Thymus (tissue), 11 donors: ENCODE measurements around the gene GRIK4. TPM values are rescaled to one million over a fixed set of nuclear protein-coding genes. Genes with fewer than 3 reads are reported as not detected.

Experiments
- DNase-seq, 9 donors: peaks; one replicate each; pipeline ENCODE4 v3.0.0-alpha.2; 2013; ENCODE audit warnings: low spot score in 9 of 9, low read depth in 6 of 9, missing footprints in 1 of 9
- H3K27ac ChIP-seq, 2 donors: one replicate each; pipeline ENCODE4 v1.5.1; 2013; ENCODE audit warnings: control low read depth in 1 of 2, low read depth in 1 of 2, low read length in 1 of 2, mild to moderate bottlenecking in 1 of 2, moderate library complexity in 1 of 2
- H3K27me3 ChIP-seq, 2 donors: one replicate each; pipeline ENCODE4 v1.5.1; 2013; ENCODE audit warnings: low read length in 1 of 2; ENCODE audit not compliant: control insufficient read depth in 2 of 2, insufficient read depth in 1 of 2
- H3K36me3 ChIP-seq, 2 donors: one replicate each; pipeline ENCODE4 v1.5.1; 2013; ENCODE audit warnings: low read length in 1 of 2, mild to moderate bottlenecking in 1 of 2, moderate library complexity in 1 of 2; ENCODE audit not compliant: control insufficient read depth in 2 of 2, insufficient read depth in 2 of 2
- H3K4me1 ChIP-seq, 2 donors: one replicate each; pipeline ENCODE4 v1.5.1; 2013; ENCODE audit warnings: low read length in 2 of 2; ENCODE audit not compliant: control insufficient read depth in 2 of 2, insufficient read depth in 2 of 2
- H3K4me3 ChIP-seq, 2 donors: one replicate each; pipeline ENCODE4 v1.5.1; 2013; ENCODE audit warnings: low read length in 2 of 2, control low read depth in 1 of 2, mild to moderate bottlenecking in 1 of 2
- H3K9me3 ChIP-seq, 2 donors: one replicate each; pipeline ENCODE4 v1.5.1; 2013; ENCODE audit warnings: low read length in 1 of 2, mild to moderate bottlenecking in 1 of 2; ENCODE audit not compliant: control insufficient read depth in 2 of 2, insufficient read depth in 1 of 2
- WGBS: extraction: QIAGEN DNeasy Blood & Tissue Kit; methylation state at CpG from one replicate; pipeline ENCODE4 v1.1.7; 2013; 5-methylcytosine and 5-hydroxymethylcytosine counted together
- polyA plus RNA-seq: library from polyadenylated mRNA; stranded (reverse); fragments of 200-250 nt; gene quantifications from one replicate; pipeline ENCODE4 v1.2.3, GENCODE V29; 2013
- total RNA-seq: library from RNA; stranded (reverse); fragments of 120-200 nt; gene quantifications from one replicate; pipeline ENCODE4 v1.2.4, GENCODE V29; 2013
- donor health status: healthy.

Gene GRIK4
- total and polyA plus RNA-seq, 2 donors = 0.11 to 0.19 TPM

GRCh38 chr11:120789391-120789790 is 277.8 kb downstream of the GRIK4 start:
- WGBS = 84% methylated on average over 9 of the region's 9 CpGs
- Histone ChIP-seq H3K27me3 (no peaks in the 10 kb centered on the region), H3K4me1 (no peaks in the 10 kb centered on the region), H3K27ac (no peak overlapping the region), H3K9me3 (peaks cover 0 to 1% of the 10 kb centered on the region in 2 donors), H3K4me3 (no peak overlapping the region), H3K36me3 (no peaks in the 10 kb centered on the region)
- no peak for DNase-seq

GRCh38 chr11:120792306-120792705 is 280.8 kb downstream of the GRIK4 start:
- no peak overlapping the region for H3K4me3 ChIP-seq
- H3K27me3 ChIP-seq = no peaks in the 10 kb centered on the region
- 80% methylated on average over 7 of the region's 7 CpGs for WGBS
- H3K36me3 ChIP-seq = no peaks in the 10 kb centered on the region
- H3K4me1 ChIP-seq = no peaks in the 10 kb centered on the region
- H3K9me3 ChIP-seq = peaks cover 0 to 1% of the 10 kb centered on the region in 2 donors
- no peak for DNase-seq
- H3K27ac ChIP-seq = no peak overlapping the region

GRCh38 chr11:120793150-120793549 is 281.6 kb downstream of the GRIK4 start:
- H3K4me1 ChIP-seq = no peaks in the 10 kb centered on the region
- H3K27me3 ChIP-seq = no peaks in the 10 kb centered on the region
- WGBS = 90% methylated on average over 5 of the region's 5 CpGs
- no peak overlapping the region for H3K4me3 ChIP-seq
- peaks cover 0 to under 1% of the 10 kb centered on the region in 2 donors for H3K9me3 ChIP-seq
- H3K36me3 ChIP-seq = no peaks in the 10 kb centered on the region
- no peak overlapping the region for H3K27ac ChIP-seq
- DNase-seq = no peak

- no peaks in the 10 kb centered on the region for H3K4me1 ChIP-seq
- H3K27ac ChIP-seq = no peak overlapping the region
Observed at GRCh38 chr11:120793806-120794479, 282.4 kb downstream of the GRIK4 start.

GRCh38 chr11:120794748-120795147 is 283.2 kb downstream of the GRIK4 start:
- H3K36me3 ChIP-seq = no peaks in the 10 kb centered on the region
- H3K4me1 ChIP-seq = no peaks in the 10 kb centered on the region
- H3K4me3 ChIP-seq = no peak overlapping the region
- no peaks in the 10 kb centered on the region for H3K27me3 ChIP-seq
- 87% methylated on average over 9 of the region's 9 CpGs for WGBS
- no peaks in the 10 kb centered on the region for H3K9me3 ChIP-seq
- no peak overlapping the region for H3K27ac ChIP-seq
- DNase-seq = no peak

More at GRCh38 chr11:120793806-120794479, 282.4 kb downstream of the GRIK4 start:
- 41% methylated on average over 14 of the region's 14 CpGs for WGBS
- H3K36me3 ChIP-seq = no peaks in the 10 kb centered on the region
- DNase-seq = no peak
- no peaks in the 10 kb centered on the region for H3K27me3 ChIP-seq
- H3K9me3 ChIP-seq = no peaks in the 10 kb centered on the region
- H3K4me3 ChIP-seq = no peak overlapping the region

GRCh38 chr11:120795185-120795584 is 283.6 kb downstream of the GRIK4 start:
- no peaks in the 10 kb centered on the region for H3K4me1 ChIP-seq
- H3K27me3 ChIP-seq = no peaks in the 10 kb centered on the region
- H3K9me3 ChIP-seq = no peaks in the 10 kb centered on the region
- H3K27ac ChIP-seq = no peak overlapping the region
- H3K4me3 ChIP-seq = no peak overlapping the region
- WGBS = 92% methylated on average over 11 of the region's 11 CpGs
- no peaks in the 10 kb centered on the region for H3K36me3 ChIP-seq
- DNase-seq = no peak

- no peak for DNase-seq
- H3K4me3 ChIP-seq = no peak overlapping the region
- no peak overlapping the region for H3K27ac ChIP-seq
- no peaks in the 10 kb centered on the region for H3K4me1 ChIP-seq
- H3K36me3 ChIP-seq = no peaks in the 10 kb centered on the region
- H3K27me3 ChIP-seq = no peaks in the 10 kb centered on the region
- 84% methylated on average over 9 of the region's 9 CpGs for WGBS
- no peaks in the 10 kb centered on the region for H3K9me3 ChIP-seq
Observed at GRCh38 chr11:120797143-120797542, 285.6 kb downstream of the GRIK4 start.

GRCh38 chr11:120798854-120799253 is 287.3 kb downstream of the GRIK4 start:
- H3K9me3 ChIP-seq = no peaks in the 10 kb centered on the region
- no peak overlapping the region for H3K27ac ChIP-seq
- no peak for DNase-seq
- no peaks in the 10 kb centered on the region for H3K27me3 ChIP-seq
- no peaks in the 10 kb centered on the region for H3K36me3 ChIP-seq
- H3K4me3 ChIP-seq = no peak overlapping the region
- WGBS = 83% methylated on average over 3 of the region's 3 CpGs
- no peaks in the 10 kb centered on the region for H3K4me1 ChIP-seq

GRCh38 chr11:120800206-120800605 is 288.7 kb downstream of the GRIK4 start:
- Histone ChIP-seq H3K27ac (no peak overlapping the region), H3K4me3 (no peak overlapping the region), H3K4me1 (no peaks in the 10 kb centered on the region), H3K36me3 (no peaks in the 10 kb centered on the region), H3K9me3 (no peaks in the 10 kb centered on the region), H3K27me3 (no peaks in the 10 kb centered on the region)
- WGBS = 62% methylated on average over 7 of the region's 7 CpGs
- DNase-seq = no peak
